ENCODE results near the gene NFIA.

NFIA gene

GRCh38 chr1:61285371-61285885, 203.1 kb downstream of the NFIA start:
- TF ChIP-seq TCF12 (IDR thresholded peaks at IDR 0.05; ENCODE audit: low read depth), result no peak
- TF ChIP-seq, protein P1, sequence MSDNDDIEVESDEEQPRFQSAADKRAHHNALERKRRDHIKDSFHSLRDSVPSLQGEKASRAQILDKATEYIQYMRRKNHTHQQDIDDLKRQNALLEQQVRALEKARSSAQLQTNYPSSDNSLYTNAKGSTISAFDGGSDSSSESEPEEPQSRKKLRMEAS (IDR thresholded peaks at IDR 0.05), result no peak

- TF ChIP-seq TCF12 (IDR thresholded peaks at IDR 0.05; ENCODE audit: low read depth), result no peak
- TF ChIP-seq YY1 (IDR thresholded peaks at IDR 0.05; ENCODE audit: low read depth), result no peak
- no peak for TF ChIP-seq RAD21 (IDR thresholded peaks at IDR 0.05; ENCODE audit: low read depth)
- no peak for TF ChIP-seq TAF1 (IDR thresholded peaks at IDR 0.05; ENCODE audit: low read depth)
- TF ChIP-seq FOXM1 (IDR thresholded peaks at IDR 0.05; ENCODE audit: borderline replicate concordance, low read depth), result no peak
- TF ChIP-seq USF1 (IDR thresholded peaks at IDR 0.05), result no peak
- no peak for TF ChIP-seq ZBTB7A (IDR thresholded peaks at IDR 0.05; ENCODE audit: low read depth)
- TF ChIP-seq NFIC (IDR thresholded peaks at IDR 0.05), result no peak
- TF ChIP-seq, protein P1 (IDR thresholded peaks at IDR 0.05), result no peak
- no peak for TF ChIP-seq EGR1 (IDR thresholded peaks at IDR 0.05)
- TF ChIP-seq TEAD4 (IDR thresholded peaks at IDR 0.05), result no peak
- no peak for TF ChIP-seq EP300 (IDR thresholded peaks at IDR 0.05; ENCODE audit: borderline replicate concordance)
- TF ChIP-seq REST (IDR thresholded peaks at IDR 0.05; ENCODE audit: low read depth), result no peak
- no peak for TF ChIP-seq CREB1 (IDR thresholded peaks at IDR 0.05; ENCODE audit: low read depth)
- TF ChIP-seq CEBPB (IDR thresholded peaks at IDR 0.05), result no peak
Observed at GRCh38 chr1:61287014-61287413, 204.7 kb downstream of the NFIA start.

DNA sequence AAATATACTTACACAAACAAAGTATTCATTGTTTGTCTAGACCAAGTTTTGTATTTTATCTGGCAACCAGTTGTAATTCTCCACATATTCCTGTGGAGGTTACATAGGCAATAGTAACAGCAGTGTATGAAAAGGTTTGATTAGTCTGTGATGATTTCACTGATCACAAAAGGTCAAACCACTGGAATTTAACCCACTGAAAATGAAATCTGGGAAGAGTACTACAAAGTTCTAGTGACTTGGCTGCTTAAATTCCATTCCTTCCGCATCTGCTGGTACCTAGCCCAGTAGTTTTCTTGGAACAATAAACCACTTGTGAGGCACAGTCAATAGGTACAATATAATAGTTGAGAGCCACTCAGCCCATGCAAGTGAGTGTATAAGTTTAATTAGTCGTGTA, 205.4 kb downstream of the NFIA start:
- TF ChIP-seq YY1 (IDR thresholded peaks at IDR 0.05; ENCODE audit: low read depth) (no peak), TCF12 (IDR thresholded peaks at IDR 0.05; ENCODE audit: low read depth) (no peak), CREB1 (IDR thresholded peaks at IDR 0.05; ENCODE audit: low read depth) (no peak), TEAD4 (IDR thresholded peaks at IDR 0.05) (no peak), RAD21 (IDR thresholded peaks at IDR 0.05; ENCODE audit: low read depth) (no peak), CEBPB (IDR thresholded peaks at IDR 0.05) (no peak), USF1 (IDR thresholded peaks at IDR 0.05) (no peak), TAF1 (IDR thresholded peaks at IDR 0.05; ENCODE audit: low read depth) (no peak)
- TF ChIP-seq, protein P1 (IDR thresholded peaks at IDR 0.05), result no peak

DNA sequence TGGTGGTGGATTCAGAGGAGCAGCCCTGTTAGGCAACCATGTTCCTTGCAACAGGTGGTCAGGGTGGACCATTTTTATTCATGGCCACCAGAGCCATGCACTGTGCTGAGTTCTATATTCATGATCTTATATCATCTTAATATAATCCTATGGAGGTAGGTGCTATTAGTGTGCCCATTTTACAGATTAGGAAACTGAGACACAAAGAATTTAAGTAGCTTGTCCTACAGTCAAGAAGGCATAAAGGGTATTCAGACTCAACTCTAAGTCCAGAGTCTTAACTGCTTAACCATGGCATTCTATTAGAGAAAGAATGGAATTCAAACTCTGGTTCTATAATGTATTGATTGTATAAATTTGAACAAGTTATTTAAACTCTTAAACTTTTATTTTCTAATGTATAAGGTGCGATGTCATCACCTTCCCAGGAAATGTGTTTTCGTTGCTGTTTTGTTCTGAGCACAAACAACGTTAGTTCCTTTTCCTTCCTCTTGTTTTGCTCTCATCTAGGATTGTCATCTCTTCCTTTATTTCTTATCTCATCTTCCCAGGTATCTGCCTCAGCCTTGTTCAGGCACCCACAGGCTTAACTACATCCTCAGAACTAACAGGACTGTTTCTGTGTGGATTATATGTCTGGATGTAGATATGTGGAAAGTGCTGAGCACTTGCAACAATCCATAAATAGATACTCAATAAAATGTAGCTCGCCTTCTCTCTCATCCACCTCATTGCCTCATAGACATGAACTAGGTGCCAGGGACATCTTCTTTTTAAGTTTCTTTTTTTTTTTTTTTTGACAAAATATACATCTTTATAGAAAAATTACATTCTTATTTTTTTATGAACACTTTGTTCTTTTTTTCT, 207.1 kb downstream of the NFIA start:
- TF ChIP-seq USF1 (IDR thresholded peaks at IDR 0.05), result no peak
- no peak for TF ChIP-seq TCF12 (IDR thresholded peaks at IDR 0.05; ENCODE audit: low read depth)
- TF ChIP-seq RAD21 (IDR thresholded peaks at IDR 0.05; ENCODE audit: low read depth), result no peak
- TF ChIP-seq CEBPB (IDR thresholded peaks at IDR 0.05), result no peak
- TF ChIP-seq TAF1 (IDR thresholded peaks at IDR 0.05; ENCODE audit: low read depth), result no peak
- no peak for TF ChIP-seq EGR1 (IDR thresholded peaks at IDR 0.05)
- TF ChIP-seq TEAD4 (IDR thresholded peaks at IDR 0.05), result no peak
- TF ChIP-seq ZBTB7A (IDR thresholded peaks at IDR 0.05; ENCODE audit: low read depth), result no peak
- no peak for TF ChIP-seq CREB1 (IDR thresholded peaks at IDR 0.05; ENCODE audit: low read depth)
- TF ChIP-seq, protein P1 (IDR thresholded peaks at IDR 0.05), result no peak
- no peak for TF ChIP-seq FOXM1 (IDR thresholded peaks at IDR 0.05; ENCODE audit: borderline replicate concordance, low read depth)
- TF ChIP-seq NFIC (IDR thresholded peaks at IDR 0.05), result no peak
- no peak for TF ChIP-seq YY1 (IDR thresholded peaks at IDR 0.05; ENCODE audit: low read depth)

- TF ChIP-seq, protein P1 (IDR thresholded peaks at IDR 0.05), result no peak
- TF ChIP-seq CREB1 (IDR thresholded peaks at IDR 0.05; ENCODE audit: low read depth) (no peak), YY1 (IDR thresholded peaks at IDR 0.05; ENCODE audit: low read depth) (no peak), FOXM1 (IDR thresholded peaks at IDR 0.05; ENCODE audit: borderline replicate concordance, low read depth) (no peak), NFIC (IDR thresholded peaks at IDR 0.05) (no peak), RAD21 (IDR thresholded peaks at IDR 0.05; ENCODE audit: low read depth) (no peak), ZBTB7A (IDR thresholded peaks at IDR 0.05; ENCODE audit: low read depth) (no peak), EP300 (IDR thresholded peaks at IDR 0.05; ENCODE audit: borderline replicate concordance) (no peak)
Observed at GRCh38 chr1:61290525-61290924, 208.2 kb downstream of the NFIA start.

DNA sequence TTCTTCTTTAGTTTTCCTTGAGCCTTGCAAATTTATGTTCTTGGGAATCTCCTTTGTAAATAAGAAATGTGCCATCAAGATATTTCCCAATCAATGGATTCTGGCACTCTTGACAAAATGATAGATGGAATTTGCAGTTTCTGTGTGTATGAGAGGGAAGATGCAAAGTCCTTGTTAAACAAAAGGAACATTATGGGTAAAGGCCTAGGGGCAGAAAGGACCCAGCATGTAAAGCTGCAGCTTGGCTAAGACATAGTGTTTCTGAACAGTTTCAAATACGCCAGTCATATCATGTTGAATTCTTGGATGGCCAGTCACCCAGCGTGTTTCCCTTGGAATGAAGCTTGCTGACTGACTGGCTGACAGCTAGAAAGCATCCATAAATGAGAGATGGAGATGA, 210.8 kb downstream of the NFIA start:
- no peak for TF ChIP-seq RAD21 (IDR thresholded peaks at IDR 0.05; ENCODE audit: low read depth)
- TF ChIP-seq TEAD4 (IDR thresholded peaks at IDR 0.05), result no peak
- no peak for TF ChIP-seq TAF1 (IDR thresholded peaks at IDR 0.05; ENCODE audit: low read depth)
- TF ChIP-seq, protein P1 (IDR thresholded peaks at IDR 0.05), result no peak
- TF ChIP-seq CREB1 (IDR thresholded peaks at IDR 0.05; ENCODE audit: low read depth), result no peak

Measured in Ishikawa (cell line).